ENCODE data around the gene ARID1A. TPM values are rescaled to one million over a fixed set of nuclear protein-coding genes. Genes with fewer than 3 reads are reported as not detected.

The ARID1A gene
- total RNA-seq, 1 donor from 2014 or later, result 43.1 TPM

- peaks cover 62% of the 10 kb centered on the region for H3K36me3 Mint-ChIP-seq
- no peak overlapping the region for H3K4me2 ChIP-seq
- no peak overlapping the region for H2AFZ ChIP-seq (replicated peaks)
- peaks cover 36% of the 10 kb centered on the region for H4K20me1 ChIP-seq (ENCODE audit: low read depth)
- H3K4me3 Mint-ChIP-seq, result no peak overlapping the region
- H3K27me3 Mint-ChIP-seq (ENCODE audit: insufficient read depth, low read depth), result no peaks in the 10 kb centered on the region
- H3K27me3 ChIP-seq, result no peaks in the 10 kb centered on the region
- DNase-seq (ENCODE audit: low spot score), result no peak
- H3K36me3 ChIP-seq, result peaks cover 43% of the 10 kb centered on the region
- no peak overlapping the region for H3K9ac ChIP-seq
- H3K79me2 ChIP-seq (ENCODE audit: low read depth), result peaks cover 45% of the 10 kb centered on the region
- peaks cover 3% of the 10 kb centered on the region for H3K4me1 Mint-ChIP-seq
- H3K9me3 Mint-ChIP-seq, result no peaks in the 10 kb centered on the region
- no peak overlapping the region for H3K4me3 ChIP-seq
- TF ChIP-seq EZH2phosphoT487 (IDR thresholded peaks at IDR 0.05) (no peak), CTCF (IDR thresholded peaks at IDR 0.05) (no peak), EZH2 (IDR thresholded peaks at IDR 0.05) (no peak)
- no peaks in the 10 kb centered on the region for H3K9me3 ChIP-seq (ENCODE audit: low read depth)
- no peaks in the 10 kb centered on the region for H3K4me1 ChIP-seq
- no peak overlapping the region for H3K27ac ChIP-seq
- H3F3A ChIP-seq (ENCODE audit: low read depth), result peaks cover 2% of the 10 kb centered on the region
- no peak overlapping the region for H3K27ac Mint-ChIP-seq
Observed at GRCh38 chr1:26767714-26768113, 71.9 kb downstream of the ARID1A start.

- TF ChIP-seq EZH2phosphoT487 (IDR thresholded peaks at IDR 0.05) (no peak), CTCF (IDR thresholded peaks at IDR 0.05) (no peak), EZH2 (IDR thresholded peaks at IDR 0.05) (no peak)
- Histone ChIP-seq H3K36me3 (peaks cover 37% of the 10 kb centered on the region), H3K4me1 (no peaks in the 10 kb centered on the region), H3K9ac (no peak overlapping the region), H3K9me3 (ENCODE audit: low read depth) (no peaks in the 10 kb centered on the region), H3K27ac (no peak overlapping the region), H4K20me1 (ENCODE audit: low read depth) (peaks cover 34% of the 10 kb centered on the region), H3K27me3 (no peaks in the 10 kb centered on the region), H3K79me2 (ENCODE audit: low read depth) (peaks cover 35% of the 10 kb centered on the region), H3F3A (ENCODE audit: low read depth) (no peaks in the 10 kb centered on the region), H3K4me2 (no peak overlapping the region), H2AFZ (replicated peaks) (no peak overlapping the region), H3K4me3 (no peak overlapping the region)
- DNase-seq (ENCODE audit: low spot score), result no peak
- Mint-ChIP-seq H3K27ac (no peak overlapping the region), H3K4me1 (peaks cover 3% of the 10 kb centered on the region), H3K9me3 (no peaks in the 10 kb centered on the region), H3K4me3 (no peak overlapping the region), H3K36me3 (peaks cover 63% of the 10 kb centered on the region), H3K27me3 (ENCODE audit: insufficient read depth, low read depth) (no peaks in the 10 kb centered on the region)
Observed at GRCh38 chr1:26768755-26769154, 72.9 kb downstream of the ARID1A start.

- Histone ChIP-seq H3K4me1 (no peaks in the 10 kb centered on the region), H4K20me1 (ENCODE audit: low read depth) (peaks cover 31% of the 10 kb centered on the region), H3K9me3 (ENCODE audit: low read depth) (no peaks in the 10 kb centered on the region), H2AFZ (replicated peaks) (no peak overlapping the region), H3K9ac (no peak overlapping the region), H3K27me3 (no peaks in the 10 kb centered on the region), H3K36me3 (peaks cover 31% of the 10 kb centered on the region), H3K27ac (no peak overlapping the region), H3K4me3 (no peak overlapping the region), H3K4me2 (no peak overlapping the region), H3F3A (ENCODE audit: low read depth) (no peaks in the 10 kb centered on the region), H3K79me2 (ENCODE audit: low read depth) (peaks cover 18% of the 10 kb centered on the region)
- no peaks in the 10 kb centered on the region for H3K9me3 Mint-ChIP-seq
- peaks cover 77% of the 10 kb centered on the region for H3K36me3 Mint-ChIP-seq
- no peak overlapping the region for H3K4me3 Mint-ChIP-seq
- TF ChIP-seq CTCF (IDR thresholded peaks at IDR 0.05), result no peak
- TF ChIP-seq EZH2phosphoT487 (IDR thresholded peaks at IDR 0.05), result no peak
- no peak for TF ChIP-seq EZH2 (IDR thresholded peaks at IDR 0.05)
- H3K4me1 Mint-ChIP-seq, result peaks cover 3% of the 10 kb centered on the region
- H3K27ac Mint-ChIP-seq, result peak overlapping the region; percentile 34
- H3K27me3 Mint-ChIP-seq (ENCODE audit: insufficient read depth, low read depth), result peaks cover 3% of the 10 kb centered on the region
- no peak for DNase-seq (ENCODE audit: low spot score)
Observed at GRCh38 chr1:26771285-26771642, 75.4 kb downstream of the ARID1A start.

Measured in neural progenitor cell (in vitro differentiated cells).